Measurements from ENCODE around the gene TXLNB. TPM values are rescaled to one million over a fixed set of nuclear protein-coding genes. Genes with fewer than 3 reads are reported as not detected.
A peak's percentile ranks its signal among the peaks of the same experiment; 100 is the strongest.

Gene TXLNB
- total RNA-seq, 3 donors from 2014 or later (not counting 1 experiment from before 2014, with no cell fraction given) = 0.24 to 0.93 (median 0.50) TPM

GRCh38 chr6:139329224-139329623 is 37.4 kb upstream of the TXLNB start:
- Mint-ChIP-seq H3K4me3 (no peak overlapping the region), H3K36me3 (no peaks in the 10 kb centered on the region), H3K4me1 (peaks cover 15 to 18% of the 10 kb centered on the region in 2 donors), H3K9me3 (no peaks in the 10 kb centered on the region), H3K27me3 (ENCODE audit: low read depth in 2 of 2) (no peaks in the 10 kb centered on the region), H3K27ac (no peak overlapping the region)
- no peak overlapping the region for H3K4me3 ChIP-seq (ENCODE audit: low read length)
- no peaks in the 10 kb centered on the region for H3K27me3 ChIP-seq (ENCODE audit: control insufficient read depth, insufficient read depth, low read length)
- no peak overlapping the region for H3K27ac ChIP-seq (ENCODE audit: low read length)
- H3K36me3 ChIP-seq (ENCODE audit: control insufficient read depth, insufficient read depth, low read length) = no peaks in the 10 kb centered on the region
- intact Hi-C loops (cut with micrococcal nuclease) = no loop called here
- DNase-seq (no peak), ATAC-seq (no peak)
- 95% methylated on average over 1 of the region's 3 CpGs for WGBS (ENCODE audit: insufficient coverage)
- H3K4me1 ChIP-seq (ENCODE audit: control insufficient read depth, insufficient read depth, low read length) = peaks cover 13% of the 10 kb centered on the region
- no peaks in the 10 kb centered on the region for H3K9me3 ChIP-seq (ENCODE audit: control insufficient read depth, insufficient read depth, low read length)
- no peak for TF ChIP-seq CTCF (IDR thresholded peaks at IDR 0.05)

- Histone ChIP-seq H3K27ac (ENCODE audit: low read length) (no peak overlapping the region), H3K4me1 (ENCODE audit: control insufficient read depth, insufficient read depth, low read length) (peaks cover 29% of the 10 kb centered on the region), H3K9me3 (ENCODE audit: control insufficient read depth, insufficient read depth, low read length) (no peaks in the 10 kb centered on the region), H3K4me3 (ENCODE audit: low read length) (no peak overlapping the region), H3K36me3 (ENCODE audit: control insufficient read depth, insufficient read depth, low read length) (no peaks in the 10 kb centered on the region), H3K27me3 (ENCODE audit: control insufficient read depth, insufficient read depth, low read length) (no peaks in the 10 kb centered on the region)
- Mint-ChIP-seq H3K27ac (peak overlapping the region; percentile 7 to 66), H3K4me3 (no peak overlapping the region), H3K27me3 (ENCODE audit: low read depth in 2 of 2) (no peaks in the 10 kb centered on the region), H3K36me3 (no peaks in the 10 kb centered on the region), H3K4me1 (peaks cover 34 to 39% of the 10 kb centered on the region in 2 donors), H3K9me3 (no peaks in the 10 kb centered on the region)
- ATAC-seq = no peak
- 86% methylated on average over 5 of the region's 5 CpGs for WGBS (ENCODE audit: insufficient coverage)
- intact Hi-C loops (cut with micrococcal nuclease) = no loop called here
- no peak for DNase-seq
- no peak for TF ChIP-seq CTCF (IDR thresholded peaks at IDR 0.05)
These were observed 35.2 kb upstream of the TXLNB start for GRCh38 chr6:139327038-139327437.

GRCh38 chr6:139325686-139326085 is 33.9 kb upstream of the TXLNB start:
- no peaks in the 10 kb centered on the region for H3K27me3 Mint-ChIP-seq (ENCODE audit: low read depth in 2 of 2)
- Histone ChIP-seq H3K27me3 (ENCODE audit: control insufficient read depth, insufficient read depth, low read length) (no peaks in the 10 kb centered on the region), H3K4me1 (ENCODE audit: control insufficient read depth, insufficient read depth, low read length) (peaks cover 29% of the 10 kb centered on the region), H3K9me3 (ENCODE audit: control insufficient read depth, insufficient read depth, low read length) (no peaks in the 10 kb centered on the region), H3K36me3 (ENCODE audit: control insufficient read depth, insufficient read depth, low read length) (no peaks in the 10 kb centered on the region), H3K4me3 (ENCODE audit: low read length) (no peak overlapping the region), H3K27ac (ENCODE audit: low read length) (peak overlapping the region; percentile 59)
- H3K27ac Mint-ChIP-seq = peak overlapping the region; percentile 98
- H3K9me3 Mint-ChIP-seq = no peaks in the 10 kb centered on the region
- no peak for ATAC-seq
- no peak for TF ChIP-seq CTCF (IDR thresholded peaks at IDR 0.05)
- WGBS (ENCODE audit: insufficient coverage) = 0% methylated on average over 1 of the region's 1 CpG
- H3K4me1 Mint-ChIP-seq = peaks cover 36 to 39% of the 10 kb centered on the region in 2 donors
- H3K4me3 Mint-ChIP-seq = peak overlapping the region; percentile 68
- DNase-seq = peak in 1 of 2 donors; percentile 11
- intact Hi-C loops (cut with micrococcal nuclease) = loop anchor here (2.0 kb wide), 1 partner anchor 49 kb away; the partner anchor contains the start of gene CITED2
- H3K36me3 Mint-ChIP-seq = no peaks in the 10 kb centered on the region

- Mint-ChIP-seq H3K27ac (peak overlapping the region; percentile 98), H3K36me3 (no peaks in the 10 kb centered on the region), H3K4me3 (peak overlapping the region; percentile 65), H3K9me3 (no peaks in the 10 kb centered on the region), H3K27me3 (ENCODE audit: low read depth in 2 of 2) (no peaks in the 10 kb centered on the region), H3K4me1 (peaks cover 36 to 39% of the 10 kb centered on the region in 2 donors)
- H3K9me3 ChIP-seq (ENCODE audit: control insufficient read depth, insufficient read depth, low read length) = no peaks in the 10 kb centered on the region
- H3K4me3 ChIP-seq (ENCODE audit: low read length) = no peak overlapping the region
- H3K27ac ChIP-seq (ENCODE audit: low read length) = peak overlapping the region; percentile 59
- TF ChIP-seq CTCF (IDR thresholded peaks at IDR 0.05) = no peak
- ATAC-seq (peak in 1 of 3 donors; percentile 36), DNase-seq (no peak)
- H3K36me3 ChIP-seq (ENCODE audit: control insufficient read depth, insufficient read depth, low read length) = no peaks in the 10 kb centered on the region
- H3K4me1 ChIP-seq (ENCODE audit: control insufficient read depth, insufficient read depth, low read length) = peaks cover 29% of the 10 kb centered on the region
- intact Hi-C loops (cut with micrococcal nuclease) = loop anchor here (2.0 kb wide), 1 partner anchor 50 kb away; the partner anchor contains the start of gene CITED2
- no peaks in the 10 kb centered on the region for H3K27me3 ChIP-seq (ENCODE audit: control insufficient read depth, insufficient read depth, low read length)
These were observed 33.3 kb upstream of the TXLNB start for GRCh38 chr6:139325125-139325524.
